Glomerular visceral epithelial cell (primary cell): ENCODE measurements around the gene LAMTOR5.
"Not testable (repeated sequence)": the region's sequence is repeated elsewhere in the genome, so short reads cannot be mapped to it uniquely, and the experiment has no call there.

Source experiments
- DNase-seq: peaks from one replicate; pipeline ENCODE4 v3.0.0-alpha.2; 2016; ENCODE audit errors: extremely low spot score

Gene LAMTOR5

GRCh38 chr1:110426854-110427253 lies 19.4 kb upstream of the LAMTOR5 start:
- no peak for DNase-seq

GRCh38 chr1:110425612-110426152 lies 18.2 kb upstream of the LAMTOR5 start:
- DNase-seq = no peak

- DNase-seq = no peak
Measured at GRCh38 chr1:110424699-110425611, 17.5 kb upstream of the LAMTOR5 start.

GRCh38 chr1:110420874-110421793 lies 13.6 kb upstream of the LAMTOR5 start:
- DNase-seq = peak; percentile 9

- no peak for DNase-seq
Measured at GRCh38 chr1:110420023-110420662, 12.6 kb upstream of the LAMTOR5 start.

- no peak for DNase-seq
Measured at GRCh38 chr1:110418729-110419128, 11.2 kb upstream of the LAMTOR5 start.

- DNase-seq = not testable (repeated sequence)
Measured at GRCh38 chr1:110413045-110413444, 5.6 kb upstream of the LAMTOR5 start.

- DNase-seq = peak; percentile 72
Measured at GRCh38 chr1:110412576-110412975, 5.1 kb upstream of the LAMTOR5 start.

- DNase-seq = no peak
Measured at GRCh38 chr1:110411173-110411735, 3.8 kb upstream of the LAMTOR5 start.

- no peak for DNase-seq
Measured at GRCh38 chr1:110409316-110409715, 1.8 kb upstream of the LAMTOR5 start.

- DNase-seq = no peak
Measured at GRCh38 chr1:110408488-110408887, 994 bp upstream of the LAMTOR5 start.

GRCh38 chr1:110406407-110406806 lies 1.1 kb downstream of the LAMTOR5 start:
- DNase-seq = not testable (repeated sequence)

GRCh38 chr1:110404401-110404800 lies 3.1 kb downstream of the LAMTOR5 start:
- no peak for DNase-seq

GRCh38 chr1:110403805-110404204 lies 3.7 kb downstream of the LAMTOR5 start:
- DNase-seq = no peak

GRCh38 chr1:110396259-110396958 lies 11.1 kb downstream of the LAMTOR5 start:
- not testable (repeated sequence) for DNase-seq

GRCh38 chr1:110394493-110394820 lies 13.0 kb downstream of the LAMTOR5 start:
- DNase-seq = no peak

GRCh38 chr1:110393691-110394492 lies 13.6 kb downstream of the LAMTOR5 start:
- peak; percentile 86 for DNase-seq

- DNase-seq = no peak
Measured at GRCh38 chr1:110393286-110393685, 14.2 kb downstream of the LAMTOR5 start.

GRCh38 chr1:110390692-110391245 lies 16.7 kb downstream of the LAMTOR5 start, which contains the start of gene SLC16A4:
Gene SLC16A4 (minus strand): TSS chr1:110391026. CDS start chr1:110389323, 1,703 bp downstream.
- DNase-seq = peak; percentile 66
